Peyer's patch (tissue), 4 donors: ENCODE data around the gene MAPK8IP2.

ENCODE experiments used
- CTCF ChIP-seq, 6 experiments: fragments of 450-650 bp in 4 of 6; fragments of 200-600 bp in 2 of 6; sonication (generic) in 1 of 6; IDR thresholded peaks; one replicate each; pipeline ENCODE4 v1.5.1; 2017 to 2019; ENCODE audit warnings: antibody characterized with exemption in 6 of 6, mild to moderate bottlenecking in 3 of 6, moderate library complexity in 1 of 6
- POLR2A ChIP-seq, 2 donors: fragments of 450-650 bp; IDR thresholded peaks; one replicate each; pipeline ENCODE4 v1.5.1; 2017; ENCODE audit warnings: antibody characterized with exemption in 2 of 2, mild to moderate bottlenecking in 2 of 2, moderate library complexity in 2 of 2

GRCh38 chr22:50576070-50576469 is 24.5 kb upstream of the MAPK8IP2 start:
- TF ChIP-seq CTCF (IDR thresholded peaks at IDR 0.05) (peak in 3 of 6 experiments; percentile 40 to 60 (median 53)), POLR2A (IDR thresholded peaks at IDR 0.05) (no peak)
